ENCODE results near the gene TBC1D17.

DNA sequence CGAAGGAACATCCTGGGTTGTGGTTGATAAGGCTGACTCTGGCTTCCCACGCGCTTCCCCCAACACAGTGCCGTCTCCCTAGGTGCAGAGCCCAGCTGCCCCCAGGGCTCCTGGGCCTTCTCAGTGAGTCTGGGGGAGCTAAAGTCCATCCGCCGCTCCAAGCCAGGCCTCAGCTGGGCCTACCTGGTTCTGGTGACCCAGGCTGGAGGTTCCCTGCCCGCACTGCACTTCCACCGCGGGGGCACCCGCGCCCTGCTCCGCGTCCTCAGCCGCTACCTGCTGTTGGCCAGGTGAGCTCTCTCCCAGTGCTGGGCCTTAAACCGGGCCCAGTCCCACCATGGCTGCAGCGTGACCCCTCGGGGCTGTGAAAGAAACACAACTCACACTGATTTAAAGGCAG is 3.7 kb downstream of the TBC1D17 start:
- no peak for TF ChIP-seq POLR2A (IDR thresholded peaks at IDR 0.05)
- no peak for TF ChIP-seq CTCF (IDR thresholded peaks at IDR 0.05)
- TF ChIP-seq EP300 (IDR thresholded peaks at IDR 0.05): no peak
